ENCODE results near the gene PPHLN1. TPM values are rescaled to one million over a fixed set of nuclear protein-coding genes. Genes with fewer than 3 reads are reported as not detected.

Gene PPHLN1
- total and polyA plus RNA-seq, 12 donors: 15.4 to 41.8 (median 32.1) TPM

DNA sequence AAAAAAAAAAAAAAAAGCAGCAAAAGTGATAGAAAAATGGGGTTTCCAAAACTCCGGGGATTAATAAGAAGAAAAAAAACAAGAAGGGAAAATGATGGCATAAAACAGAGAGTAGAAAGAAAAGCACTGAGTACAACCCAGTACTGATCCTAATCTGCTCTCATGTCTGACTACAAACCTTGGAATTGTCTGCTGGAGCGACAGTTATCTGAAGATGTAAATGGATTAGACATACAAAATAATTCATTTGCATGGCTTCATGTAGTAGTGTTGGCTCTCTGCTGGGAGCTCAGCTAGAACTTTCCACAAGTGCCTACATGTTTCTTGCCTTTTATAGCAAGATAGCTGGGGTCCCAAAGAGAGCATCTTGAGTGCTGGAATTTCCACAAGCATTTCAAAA is 34.3 kb upstream of the PPHLN1 start:
- ATAC-seq (no peak), DNase-seq (no peak)
- 86 to 88% methylated on average over 2 of the region's 2 CpGs for WGBS, 2 donors
- peaks cover 0 to 4% (median 0%) of the 10 kb centered on the region in 7 donors for H3K27me3 ChIP-seq
- H3K27ac ChIP-seq: no peak overlapping the region
- intact Hi-C loops (cut with DNase I): no loop called here
- peaks cover 0 to 7% (median 0%) of the 10 kb centered on the region in 11 donors for H3K9me3 ChIP-seq
- H3K4me1 ChIP-seq: no peaks in the 10 kb centered on the region
- no peak overlapping the region for H3K4me3 ChIP-seq
- no peak for TF ChIP-seq CTCF (IDR thresholded peaks at IDR 0.05)
- H3K36me3 ChIP-seq: no peaks in the 10 kb centered on the region

DNA sequence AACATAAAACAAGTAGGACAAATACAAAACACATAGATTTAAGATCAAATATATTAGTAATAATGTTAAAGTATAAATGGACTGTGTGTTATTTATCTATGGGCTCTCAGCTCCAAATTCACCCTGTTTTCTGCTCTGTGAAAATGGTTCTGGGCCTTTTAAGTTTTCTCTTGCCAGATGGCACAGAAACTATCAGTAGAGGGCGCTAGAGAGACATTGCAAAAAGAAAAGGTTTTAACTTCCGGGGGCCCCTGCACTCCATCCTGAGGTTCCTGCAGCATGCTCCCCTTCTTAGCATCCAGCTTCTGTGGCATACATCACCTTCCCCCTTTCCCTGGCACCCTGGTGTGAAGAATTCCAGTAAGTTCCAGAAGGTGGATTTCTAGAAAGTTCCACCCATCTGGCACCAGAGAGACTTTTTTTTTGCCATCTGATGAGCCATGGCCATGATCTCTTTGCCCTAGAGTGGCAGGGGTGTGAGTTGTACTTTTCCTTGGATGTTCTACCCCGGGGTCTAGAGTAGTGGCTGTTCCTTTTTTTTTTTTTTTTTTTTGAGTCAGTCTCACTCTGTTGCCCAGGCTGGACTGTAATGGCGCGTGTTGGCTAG is 29.4 kb upstream of the PPHLN1 start:
- intact Hi-C loops (cut with DNase I): no loop called here
- Histone ChIP-seq H3K9me3 (peaks cover 0 to 8% (median 0%) of the 10 kb centered on the region in 11 donors), H3K4me1 (no peaks in the 10 kb centered on the region), H3K27me3 (no peaks in the 10 kb centered on the region), H3K4me3 (no peak overlapping the region), H3K36me3 (no peaks in the 10 kb centered on the region), H3K27ac (no peak overlapping the region)
- DNase-seq (no peak), ATAC-seq (no peak)
- TF ChIP-seq CTCF (IDR thresholded peaks at IDR 0.05): peak in 6 of 9 donors; percentile 6 to 44 (median 22)
- 89 to 94% methylated on average over 5 of the region's 5 CpGs for WGBS, 2 donors

DNA sequence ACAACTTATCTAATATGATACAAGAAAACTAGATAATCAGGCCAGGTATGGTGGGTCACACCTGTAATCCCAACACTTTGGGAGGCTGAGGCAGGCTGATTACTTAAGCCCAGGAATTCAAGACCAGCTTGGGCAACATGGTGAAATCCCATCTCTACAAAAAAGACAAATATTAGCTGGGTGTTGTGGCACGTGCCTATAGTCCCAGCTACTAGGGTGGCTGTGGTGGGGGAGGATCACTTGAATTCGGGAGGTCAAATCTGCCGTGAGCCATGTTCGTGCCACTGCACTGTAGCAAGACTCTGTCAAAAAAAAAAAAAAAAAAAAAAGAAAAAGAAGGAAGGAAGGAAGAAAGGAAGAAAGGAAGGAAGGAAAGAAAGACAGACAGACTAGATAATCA is 27.1 kb upstream of the PPHLN1 start:
- intact Hi-C loops (cut with DNase I): no loop called here
- 88% methylated on average over 4 of the region's 4 CpGs for WGBS, 2 donors
- Histone ChIP-seq H3K9me3 (peaks cover 0 to 12% (median 0%) of the 10 kb centered on the region in 11 donors), H3K27me3 (no peaks in the 10 kb centered on the region), H3K4me3 (no peak overlapping the region), H3K27ac (no peak overlapping the region), H3K4me1 (no peaks in the 10 kb centered on the region), H3K36me3 (no peaks in the 10 kb centered on the region)
- ATAC-seq (no peak), DNase-seq (no peak)
- no peak for TF ChIP-seq CTCF (IDR thresholded peaks at IDR 0.05)

GRCh38 chr12:42299392-42300308 is 26.3 kb upstream of the PPHLN1 start:
- H3K4me3 ChIP-seq: no peak overlapping the region
- no peaks in the 10 kb centered on the region for H3K4me1 ChIP-seq
- H3K36me3 ChIP-seq: no peaks in the 10 kb centered on the region
- DNase-seq (no peak), ATAC-seq (no peak)
- H3K27me3 ChIP-seq: no peaks in the 10 kb centered on the region
- no peak for TF ChIP-seq CTCF (IDR thresholded peaks at IDR 0.05)
- H3K9me3 ChIP-seq: peaks cover 0 to 12% (median 0%) of the 10 kb centered on the region in 11 donors
- 80 to 84% methylated on average over 8 of the region's 8 CpGs for WGBS, 2 donors
- intact Hi-C loops (cut with DNase I): no loop called here
- no peak overlapping the region for H3K27ac ChIP-seq

All from heart right ventricle (tissue), 16 donors.